Glutamatergic neuron (in vitro differentiated cells): ENCODE results near the gene SPSB2. TPM values are rescaled to one million over a fixed set of nuclear protein-coding genes. Genes with fewer than 3 reads are reported as not detected.

ENCODE experiments used
- DNase-seq: peaks from one replicate; pipeline ENCODE4 v3.0.0; 2022
- H3K27ac Mint-ChIP-seq: one replicate; pipeline ENCODE4 v1.8.0; 2020; ENCODE audit warnings: mild to moderate bottlenecking, mixed read lengths, inconsistent platforms; ENCODE audit not compliant: unreplicated experiment
- H3K27me3 Mint-ChIP-seq: one replicate; pipeline ENCODE4 v1.8.0; 2020; ENCODE audit warnings: mild to moderate bottlenecking, moderate library complexity, mixed read lengths, inconsistent platforms; ENCODE audit not compliant: unreplicated experiment
- H3K36me3 Mint-ChIP-seq: one replicate; pipeline ENCODE4 v1.8.0; 2020; ENCODE audit warnings: mild to moderate bottlenecking, mixed read lengths, inconsistent platforms; ENCODE audit not compliant: unreplicated experiment
- H3K4me1 Mint-ChIP-seq: one replicate; pipeline ENCODE4 v1.8.0; 2020; ENCODE audit warnings: mild to moderate bottlenecking, low read depth, mixed read lengths, inconsistent platforms; ENCODE audit not compliant: unreplicated experiment
- H3K4me3 Mint-ChIP-seq: one replicate; pipeline ENCODE4 v1.8.0; 2020; ENCODE audit warnings: mild to moderate bottlenecking, mixed read lengths, inconsistent platforms; ENCODE audit not compliant: unreplicated experiment
- H3K9me3 Mint-ChIP-seq: one replicate; pipeline ENCODE4 v1.8.0; 2020; ENCODE audit warnings: mild to moderate bottlenecking, moderate library complexity, mixed read lengths, inconsistent platforms; ENCODE audit not compliant: unreplicated experiment
- CTCF ChIP-seq: fragments of 200-600 bp; sonication (generic); IDR thresholded peaks from one replicate; pipeline ENCODE4 v1.5.0; 2021; ENCODE audit not compliant: partially characterized antibody, unreplicated experiment
- total RNA-seq: library from RNA; stranded (reverse); fragmentation: NEBNext Ultra II Directional; extraction: Animal tissue kit (Norgen Biotek cat#: 25700); gene quantifications from one replicate; pipeline ENCODE4 v1.2.1, GENCODE V29; 2021; ENCODE audit not compliant: unreplicated experiment

SPSB2 gene
- total RNA-seq, 1 donor from 2014 or later = 4.3 TPM

- H3K4me1 Mint-ChIP-seq = peaks cover 27% of the 10 kb centered on the region
- peak overlapping the region; percentile 54 for H3K27ac Mint-ChIP-seq
- peaks cover 22% of the 10 kb centered on the region for H3K9me3 Mint-ChIP-seq
- peak overlapping the region; percentile 83 for H3K4me3 Mint-ChIP-seq
- peaks cover 18% of the 10 kb centered on the region for H3K27me3 Mint-ChIP-seq
- peaks cover 11% of the 10 kb centered on the region for H3K36me3 Mint-ChIP-seq
- peak; percentile 9 for DNase-seq
- TF ChIP-seq CTCF = no peak
Observed at GRCh38 chr12:6830999-6831398, 42.1 kb downstream of the SPSB2 start.

GRCh38 chr12:6830286-6830890 lies 42.7 kb downstream of the SPSB2 start:
- H3K4me3 Mint-ChIP-seq = peak overlapping the region; percentile 98
- peaks cover 11% of the 10 kb centered on the region for H3K36me3 Mint-ChIP-seq
- H3K9me3 Mint-ChIP-seq = peaks cover 22% of the 10 kb centered on the region
- H3K27me3 Mint-ChIP-seq = peaks cover 21% of the 10 kb centered on the region
- H3K27ac Mint-ChIP-seq = peak overlapping the region; percentile 54
- H3K4me1 Mint-ChIP-seq = peaks cover 28% of the 10 kb centered on the region
- TF ChIP-seq CTCF = no peak
- peak; percentile 10 for DNase-seq

DNA sequence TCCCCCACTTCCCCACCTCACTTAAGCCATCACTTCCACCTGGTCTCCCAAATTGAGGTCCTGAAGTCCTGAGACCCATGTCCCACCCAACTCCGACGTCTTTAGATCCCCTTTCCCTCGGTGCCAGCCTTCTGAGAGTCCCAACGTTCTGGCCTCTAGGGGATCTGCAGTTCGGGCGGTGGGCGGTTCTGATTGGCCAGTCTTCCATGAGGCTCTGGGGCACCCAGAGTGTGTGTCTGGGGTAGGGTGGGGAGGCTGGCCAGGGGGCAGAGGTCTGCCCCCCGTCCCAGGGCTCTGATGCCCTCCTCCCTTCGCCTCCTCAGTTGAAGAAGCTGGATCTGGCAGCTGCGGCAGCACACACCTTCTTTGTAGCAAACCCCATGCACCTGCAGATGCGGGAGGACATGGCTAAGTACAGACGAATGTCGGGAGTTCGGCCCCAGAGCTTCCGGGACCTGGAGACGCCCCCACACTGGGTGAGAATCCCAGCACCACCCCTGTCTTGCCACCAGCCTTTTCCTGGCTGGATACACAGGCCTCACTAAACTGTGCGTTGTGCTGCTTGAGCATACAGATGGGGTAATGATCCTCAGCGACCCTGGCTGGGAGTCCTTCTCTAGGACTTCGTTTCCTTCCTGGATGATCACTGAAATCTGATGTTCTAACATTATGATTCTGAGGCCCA lies 43.4 kb downstream of the SPSB2 start:
- no peak for TF ChIP-seq CTCF
- Mint-ChIP-seq H3K4me3 (peak overlapping the region; percentile 98), H3K9me3 (peaks cover 23% of the 10 kb centered on the region), H3K27me3 (peaks cover 27% of the 10 kb centered on the region), H3K4me1 (peaks cover 34% of the 10 kb centered on the region), H3K27ac (peak overlapping the region; percentile 97), H3K36me3 (peaks cover 16% of the 10 kb centered on the region)
- DNase-seq = peak; percentile 34

DNA sequence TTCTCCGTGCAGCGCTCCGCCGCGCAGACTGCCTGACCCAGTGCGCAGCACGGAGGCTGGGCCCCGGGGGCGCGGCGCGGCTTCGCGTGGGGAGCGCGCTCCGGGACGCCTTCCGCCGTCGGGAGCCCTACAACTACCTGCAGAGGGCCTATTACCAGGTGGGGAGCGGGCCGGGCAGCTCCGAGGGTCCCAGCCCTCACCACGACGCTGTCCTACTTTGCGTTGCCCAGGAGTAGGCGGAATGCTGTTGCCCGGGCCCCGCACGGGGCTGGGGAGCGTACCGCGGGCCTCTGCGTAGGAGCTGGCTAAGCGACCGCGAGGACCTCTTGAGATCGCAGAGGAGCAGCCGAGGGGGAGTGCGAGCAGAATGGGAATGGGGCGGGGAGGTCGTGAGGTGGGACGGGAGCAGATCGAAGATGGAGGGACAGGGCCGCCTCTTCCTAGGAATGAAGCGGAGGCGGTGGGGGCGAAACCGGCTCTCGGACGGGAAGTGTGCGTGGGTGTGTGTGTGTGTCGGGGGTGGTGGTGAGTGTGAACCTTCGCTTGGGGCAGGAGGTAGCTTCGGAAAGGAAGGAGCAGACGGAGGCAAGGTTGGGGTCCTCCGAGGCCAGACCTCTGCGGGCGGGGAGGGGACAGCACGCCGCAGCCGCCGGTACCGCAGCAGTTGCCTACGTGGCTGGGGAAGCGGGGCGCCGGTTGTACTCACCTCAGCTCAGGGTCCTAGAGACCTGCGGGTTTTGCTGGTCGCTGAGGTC lies 44.1 kb downstream of the SPSB2 start:
- Mint-ChIP-seq H3K4me1 (peaks cover 38% of the 10 kb centered on the region), H3K4me3 (peak overlapping the region; percentile 98), H3K9me3 (peaks cover 28% of the 10 kb centered on the region), H3K27me3 (peaks cover 31% of the 10 kb centered on the region), H3K27ac (peak overlapping the region; percentile 97), H3K36me3 (peaks cover 12% of the 10 kb centered on the region)
- DNase-seq = peak; percentile 75
- TF ChIP-seq CTCF = peak; percentile 10
